Testis (tissue), 2 donors: ENCODE data around the gene ELP2.

ENCODE experiments used
- POLR2A ChIP-seq: fragments of 450-650 bp; IDR thresholded peaks from one replicate; pipeline ENCODE4 v1.6.1; 2017; ENCODE audit warnings: antibody characterized with exemption, mild to moderate bottlenecking, moderate library complexity
- TF ChIP-seq, protein P1 (sequence below), 3 experiments: fragments of 450-650 bp in 2 of 3; fragments of 200-600 bp in 1 of 3; sonication (generic) in 1 of 3; IDR thresholded peaks; one replicate each; pipeline ENCODE4 v1.5.1; 2016 to 2019; ENCODE audit warnings: antibody characterized with exemption in 3 of 3, mild to moderate bottlenecking in 2 of 3, moderate library complexity in 1 of 3

- no peak for TF ChIP-seq POLR2A
- TF ChIP-seq, protein P1, sequence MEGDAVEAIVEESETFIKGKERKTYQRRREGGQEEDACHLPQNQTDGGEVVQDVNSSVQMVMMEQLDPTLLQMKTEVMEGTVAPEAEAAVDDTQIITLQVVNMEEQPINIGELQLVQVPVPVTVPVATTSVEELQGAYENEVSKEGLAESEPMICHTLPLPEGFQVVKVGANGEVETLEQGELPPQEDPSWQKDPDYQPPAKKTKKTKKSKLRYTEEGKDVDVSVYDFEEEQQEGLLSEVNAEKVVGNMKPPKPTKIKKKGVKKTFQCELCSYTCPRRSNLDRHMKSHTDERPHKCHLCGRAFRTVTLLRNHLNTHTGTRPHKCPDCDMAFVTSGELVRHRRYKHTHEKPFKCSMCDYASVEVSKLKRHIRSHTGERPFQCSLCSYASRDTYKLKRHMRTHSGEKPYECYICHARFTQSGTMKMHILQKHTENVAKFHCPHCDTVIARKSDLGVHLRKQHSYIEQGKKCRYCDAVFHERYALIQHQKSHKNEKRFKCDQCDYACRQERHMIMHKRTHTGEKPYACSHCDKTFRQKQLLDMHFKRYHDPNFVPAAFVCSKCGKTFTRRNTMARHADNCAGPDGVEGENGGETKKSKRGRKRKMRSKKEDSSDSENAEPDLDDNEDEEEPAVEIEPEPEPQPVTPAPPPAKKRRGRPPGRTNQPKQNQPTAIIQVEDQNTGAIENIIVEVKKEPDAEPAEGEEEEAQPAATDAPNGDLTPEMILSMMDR (IDR thresholded peaks at IDR 0.05), result no peak
Measured at GRCh38 chr18:36142751-36143150, 13.1 kb downstream of the ELP2 start.
